WTC11 (cell line): Measurements from ENCODE around the gene MALAT1.
"Not testable (repeated sequence)": the region's sequence is repeated elsewhere in the genome, so short reads cannot be mapped to it uniquely, and the experiment has no call there.

Source experiments
- ATF3 ChIP-seq: sonication (generic); formaldehyde crosslinking; conservative IDR thresholded peaks from 2 replicates; pipeline ENCODE4 v1.8.1; 2022; ENCODE audit warnings: mild to moderate bottlenecking, missing genetic modification reagents
- CREB1 ChIP-seq: sonication (generic); formaldehyde crosslinking; IDR thresholded peaks from 2 replicates; pipeline ENCODE4 v1.8.0; 2023; ENCODE audit warnings: mild to moderate bottlenecking, missing genetic modification reagents
- CTCF ChIP-seq: fragments of 200-600 bp; IDR thresholded peaks from 2 replicates; pipeline ENCODE4 v1.8.0; 2022; ENCODE audit warnings: antibody characterized with exemption
- FOXP4 ChIP-seq: sonication (generic); formaldehyde crosslinking; IDR thresholded peaks from 2 replicates; pipeline ENCODE4 v1.8.0; 2022; ENCODE audit warnings: mild to moderate bottlenecking, missing genetic modification reagents
- GABPB1 ChIP-seq: sonication (generic); formaldehyde crosslinking; IDR thresholded peaks from 2 replicates; pipeline ENCODE4 v1.8.1; 2023; ENCODE audit warnings: mild to moderate bottlenecking, missing genetic modification reagents
- MAX ChIP-seq: sonication (generic); formaldehyde crosslinking; IDR thresholded peaks from 2 replicates; pipeline ENCODE4 v1.8.0; 2022; ENCODE audit warnings: mild to moderate bottlenecking, missing genetic modification reagents
- STAT6 ChIP-seq: sonication (generic); formaldehyde crosslinking; conservative IDR thresholded peaks from 2 replicates; pipeline ENCODE4 v1.8.1; 2023; ENCODE audit warnings: mild to moderate bottlenecking, low read depth, missing genetic modification reagents, moderate library complexity
- ZNF671 ChIP-seq: fragments of 250-450 bp; sonication (Bioruptor Pico); IDR thresholded peaks from 2 replicates; pipeline ENCODE4 v1.8.0; 2021; ENCODE audit warnings: mild to moderate bottlenecking

GRCh38 chr11:65523631-65523968 lies 24.8 kb downstream of the MALAT1 start:
- not testable (repeated sequence) for TF ChIP-seq CTCF; FOXP4 (CRISPR knock-in tag); MAX (CRISPR knock-in tag); GABPB1 (CRISPR knock-in tag); ZNF671 (CRISPR knock-in tag); STAT6 (CRISPR knock-in tag); CREB1 (CRISPR knock-in tag); ATF3 (CRISPR knock-in tag)
